Measurements from ENCODE around the gene RNF7.
"Not testable (repeated sequence)": the region's sequence is repeated elsewhere in the genome, so short reads cannot be mapped to it uniquely, and the experiment has no call there.

The RNF7 gene

GRCh38 chr3:141782386-141782932 is 44.4 kb downstream of the RNF7 start:
- DNase-seq (ENCODE audit: low read depth in 2 of 2), result no peak

- no peak for DNase-seq (ENCODE audit: low read depth in 2 of 2)
These were observed 45.5 kb downstream of the RNF7 start for GRCh38 chr3:141783632-141784031.

DNA sequence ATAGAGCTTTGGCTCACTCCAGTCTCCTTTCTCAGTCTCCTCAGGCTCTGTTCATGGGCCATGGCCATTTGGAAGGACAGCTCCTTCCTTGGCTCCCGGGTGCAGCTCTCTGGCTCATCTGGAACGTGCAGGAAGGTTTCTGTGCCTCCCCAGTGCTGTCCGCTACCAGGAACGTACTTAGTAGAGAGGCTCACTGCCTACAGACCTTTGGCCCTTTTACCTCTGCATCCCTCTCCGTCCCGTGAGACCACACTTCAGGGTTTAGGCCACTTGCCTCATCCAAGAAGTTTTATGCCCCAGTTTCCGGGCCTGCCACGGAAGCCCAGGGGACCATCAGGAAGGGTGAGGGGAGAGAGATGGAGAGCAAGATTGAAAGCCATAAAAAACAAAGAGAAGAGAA is 46.0 kb downstream of the RNF7 start:
- no peak for DNase-seq (ENCODE audit: low read depth in 2 of 2)

DNA sequence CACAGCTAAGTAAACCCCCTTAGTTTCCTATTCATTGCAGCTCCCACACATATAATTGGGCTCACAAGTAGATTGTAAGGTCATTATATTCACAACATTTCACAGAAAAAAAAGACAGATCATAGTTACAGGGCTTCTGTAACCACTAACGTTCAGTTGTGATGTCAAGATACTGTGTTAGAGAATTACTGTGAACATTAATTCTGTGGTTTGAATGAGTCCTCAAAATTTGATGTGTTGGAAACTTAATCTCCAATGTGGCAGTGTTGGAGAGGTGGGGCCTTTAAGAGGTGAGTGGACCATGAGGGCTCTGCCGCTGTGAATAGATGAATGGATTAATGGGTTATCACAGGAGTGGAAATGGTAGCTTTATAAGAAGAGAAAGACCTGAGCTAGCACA is 46.4 kb downstream of the RNF7 start:
- no peak for DNase-seq (ENCODE audit: low read depth in 2 of 2)

DNA sequence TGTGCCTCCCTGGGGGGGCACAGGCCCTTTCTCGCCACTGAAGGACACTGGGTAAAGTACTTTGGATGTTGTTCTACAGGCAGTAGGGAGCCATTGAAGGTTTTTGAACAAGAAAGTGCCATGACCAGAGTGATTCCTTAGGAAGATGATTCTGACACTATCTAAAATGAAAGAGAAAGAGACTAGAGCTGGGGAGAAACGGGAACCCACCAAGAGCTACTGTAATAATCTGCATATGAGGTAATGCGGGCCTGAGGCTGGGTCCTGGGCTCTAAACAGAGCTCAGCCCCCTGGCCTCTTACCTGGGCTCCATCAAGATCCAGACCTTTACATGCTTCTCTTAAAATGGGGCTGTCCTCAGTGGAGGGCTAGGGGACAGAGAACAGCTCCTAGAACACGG is 50.1 kb downstream of the RNF7 start:
- DNase-seq (ENCODE audit: low read depth in 2 of 2), result no peak

DNA sequence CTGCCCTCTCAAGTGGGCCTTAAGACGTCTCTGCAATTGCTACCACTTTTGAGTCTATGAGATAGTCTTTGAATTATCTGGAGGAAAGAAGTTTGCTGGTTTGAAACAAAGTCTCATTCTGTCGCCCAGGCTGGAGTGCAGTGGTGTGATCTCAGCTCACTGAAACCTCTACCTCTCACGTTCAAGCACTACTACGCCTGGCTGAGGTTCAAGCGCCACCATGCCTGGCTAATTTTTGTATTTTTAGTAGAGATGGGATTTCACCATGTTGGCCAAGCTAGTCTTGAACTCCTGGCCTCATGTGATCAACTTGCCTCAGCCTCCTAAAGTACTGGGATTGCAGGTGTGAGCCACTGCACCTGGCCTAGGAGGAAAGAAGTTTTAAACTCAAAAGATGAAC is 50.7 kb downstream of the RNF7 start:
- DNase-seq (ENCODE audit: low read depth in 2 of 2), result not testable (repeated sequence)

- no peak for DNase-seq (ENCODE audit: low read depth in 2 of 2)
These were observed 51.2 kb downstream of the RNF7 start for GRCh38 chr3:141789281-141789680.

GRCh38 chr3:141790171-141790570 is 52.1 kb downstream of the RNF7 start:
- DNase-seq (ENCODE audit: low read depth in 2 of 2), result no peak

DNA sequence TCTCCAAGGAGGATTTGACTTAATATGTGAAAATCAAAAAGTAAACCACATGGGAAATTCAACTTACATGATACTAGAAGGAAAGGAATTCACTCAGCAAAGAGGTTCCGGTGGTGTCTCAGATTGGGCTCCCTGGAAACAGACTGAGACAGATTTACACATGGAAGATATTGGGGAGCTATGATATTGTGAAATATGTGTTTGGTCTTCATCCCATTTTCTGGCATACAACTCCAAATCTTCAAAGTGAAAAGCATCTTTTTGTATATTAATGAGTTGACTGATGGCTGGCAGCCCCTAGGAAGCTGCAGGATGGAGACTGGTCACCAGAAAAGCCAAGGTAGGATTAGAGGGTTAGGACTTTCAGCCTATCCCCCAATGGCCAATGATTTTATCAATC is 54.4 kb downstream of the RNF7 start:
- no peak for DNase-seq (ENCODE audit: low read depth in 2 of 2)

- no peak for DNase-seq (ENCODE audit: low read depth in 2 of 2)
These were observed 55.6 kb downstream of the RNF7 start for GRCh38 chr3:141793476-141794260.

DNA sequence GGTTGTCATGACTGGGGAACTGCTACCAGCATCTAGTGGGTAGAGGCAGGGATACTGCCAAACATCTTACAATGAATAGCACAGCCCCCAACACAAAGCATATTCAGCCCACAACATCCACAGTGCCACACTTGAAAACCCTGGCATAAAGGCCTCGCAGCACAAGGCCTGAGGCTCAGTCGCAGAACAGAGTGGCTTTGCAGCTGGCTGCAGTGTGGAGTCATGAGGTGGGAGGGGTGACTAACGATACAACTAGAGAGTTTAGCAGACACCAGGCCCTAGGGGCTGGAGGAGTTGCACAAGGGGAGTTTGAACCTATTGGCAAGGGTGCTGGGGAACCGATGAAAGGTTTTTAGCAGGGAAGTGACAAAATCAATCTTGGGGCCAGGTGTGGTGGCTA is 57.2 kb downstream of the RNF7 start:
- peak in 1 of 2 donors; percentile 26 for DNase-seq (ENCODE audit: low read depth in 2 of 2)

DNA sequence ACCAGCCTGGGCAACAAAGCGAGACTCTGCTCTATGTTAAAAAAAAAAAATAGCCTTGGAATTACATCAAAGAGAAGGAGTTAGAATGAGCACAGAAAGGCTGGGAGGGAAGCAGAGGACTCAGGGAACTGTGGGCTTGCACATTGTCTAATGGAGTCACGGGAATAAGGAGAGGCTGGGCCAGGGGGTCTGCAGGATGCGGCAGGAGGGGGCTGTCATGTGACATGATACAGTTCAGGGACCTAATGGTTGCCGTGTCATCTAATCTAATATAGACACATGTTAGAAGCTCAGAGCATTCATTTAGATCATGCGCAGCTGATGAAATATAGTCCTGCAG is 57.6 kb downstream of the RNF7 start:
- no peak for DNase-seq (ENCODE audit: low read depth in 2 of 2)

- peak; percentile 67 to 70 for DNase-seq (ENCODE audit: low read depth in 2 of 2)
These were observed 58.2 kb downstream of the RNF7 start for GRCh38 chr3:141796081-141796888.
